Measurements from ENCODE around the gene SPATS1. TPM values are rescaled to one million over a fixed set of nuclear protein-coding genes. Genes with fewer than 3 reads are reported as not detected.

Gene SPATS1
- total and polyA plus RNA-seq, 8 donors: 0.18 to 0.19 TPM; not detected in 6

DNA sequence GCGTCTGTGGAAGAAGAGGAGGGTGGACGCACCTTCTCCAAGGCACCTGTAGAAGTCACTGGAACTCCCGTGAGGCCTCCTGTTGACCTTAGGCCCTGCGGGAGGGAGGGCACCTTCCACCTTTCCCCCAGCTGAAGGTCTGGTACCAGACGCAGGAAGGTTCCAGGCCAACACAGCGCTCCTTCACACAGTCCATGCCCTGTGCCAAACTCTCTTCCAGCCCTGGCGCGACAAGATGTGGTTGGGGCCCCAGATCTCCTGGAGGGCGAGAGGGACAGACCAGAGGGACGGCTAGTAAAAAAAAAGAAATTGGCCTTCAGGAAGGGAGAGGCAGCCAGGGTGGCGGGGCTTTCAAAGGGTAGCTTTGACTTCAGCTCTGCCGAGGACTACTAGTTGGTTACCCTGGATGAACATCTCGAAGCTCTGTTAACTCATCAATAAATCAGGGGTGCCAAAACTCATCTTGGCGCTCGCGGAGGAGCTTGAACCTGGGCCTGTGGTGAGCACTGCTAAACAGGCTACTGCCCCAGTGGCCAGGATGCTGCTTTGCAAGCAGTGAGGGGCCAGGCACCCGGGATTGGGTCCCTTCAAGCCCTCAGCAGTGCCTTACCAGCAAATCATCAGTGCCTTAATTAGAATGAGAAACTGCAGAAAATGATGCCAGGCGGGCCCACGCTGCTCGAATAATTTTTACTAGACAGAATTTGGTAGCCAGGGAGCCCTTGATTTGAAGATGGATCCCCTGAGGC is 44.2 kb upstream of the SPATS1 start:
- Histone ChIP-seq H3K4me1 (peaks cover 0 to 8% (median 4%) of the 10 kb centered on the region in 3 donors), H3K27ac (no peak overlapping the region), H3K27me3 (peaks cover 0 to 7% (median 0%) of the 10 kb centered on the region in 4 donors), H3K4me3 (peak overlapping the region in 1 of 4 donors; percentile 47), H3K9me3 (no peaks in the 10 kb centered on the region), H3K36me3 (peaks cover 0 to 11% (median 0%) of the 10 kb centered on the region in 3 donors)
- DNase-seq: peak in 1 of 6 donors; percentile 47
- 27 to 30% methylated on average over 20 of the region's 20 CpGs for WGBS, 2 donors
- TF ChIP-seq, protein P1, sequence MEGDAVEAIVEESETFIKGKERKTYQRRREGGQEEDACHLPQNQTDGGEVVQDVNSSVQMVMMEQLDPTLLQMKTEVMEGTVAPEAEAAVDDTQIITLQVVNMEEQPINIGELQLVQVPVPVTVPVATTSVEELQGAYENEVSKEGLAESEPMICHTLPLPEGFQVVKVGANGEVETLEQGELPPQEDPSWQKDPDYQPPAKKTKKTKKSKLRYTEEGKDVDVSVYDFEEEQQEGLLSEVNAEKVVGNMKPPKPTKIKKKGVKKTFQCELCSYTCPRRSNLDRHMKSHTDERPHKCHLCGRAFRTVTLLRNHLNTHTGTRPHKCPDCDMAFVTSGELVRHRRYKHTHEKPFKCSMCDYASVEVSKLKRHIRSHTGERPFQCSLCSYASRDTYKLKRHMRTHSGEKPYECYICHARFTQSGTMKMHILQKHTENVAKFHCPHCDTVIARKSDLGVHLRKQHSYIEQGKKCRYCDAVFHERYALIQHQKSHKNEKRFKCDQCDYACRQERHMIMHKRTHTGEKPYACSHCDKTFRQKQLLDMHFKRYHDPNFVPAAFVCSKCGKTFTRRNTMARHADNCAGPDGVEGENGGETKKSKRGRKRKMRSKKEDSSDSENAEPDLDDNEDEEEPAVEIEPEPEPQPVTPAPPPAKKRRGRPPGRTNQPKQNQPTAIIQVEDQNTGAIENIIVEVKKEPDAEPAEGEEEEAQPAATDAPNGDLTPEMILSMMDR (IDR thresholded peaks at IDR 0.05): no peak
- FAIRE-seq: no peak
- ATAC-seq: peak; percentile 21 to 79 (median 42)
- intact Hi-C loops (cut with DNase I): no loop called here

DNA sequence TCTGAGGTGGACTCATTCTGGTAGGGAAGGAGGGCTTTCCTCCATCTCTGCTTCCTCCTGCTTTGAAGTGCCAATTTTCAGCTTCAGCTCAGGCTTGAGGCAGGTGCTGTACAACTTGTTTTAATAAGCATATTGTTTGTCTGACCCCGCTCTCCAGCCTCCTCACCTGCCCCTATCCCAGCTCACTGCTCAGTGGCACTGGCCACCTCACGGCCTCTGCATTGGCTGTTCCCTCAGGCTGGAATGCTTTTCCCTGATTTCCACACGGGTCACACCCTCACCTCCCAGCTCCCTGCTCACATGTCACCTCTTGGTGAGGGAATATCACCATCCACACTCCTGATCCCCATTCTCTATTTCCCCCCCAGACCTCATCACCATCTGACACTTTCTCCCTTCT is 43.6 kb upstream of the SPATS1 start:
- Histone ChIP-seq H3K36me3 (peaks cover 0 to 12% (median 0%) of the 10 kb centered on the region in 3 donors), H3K27me3 (peaks cover 0 to 7% (median 0%) of the 10 kb centered on the region in 4 donors), H3K9me3 (no peaks in the 10 kb centered on the region), H3K4me3 (no peak overlapping the region), H3K4me1 (peaks cover 0 to 8% (median 4%) of the 10 kb centered on the region in 3 donors), H3K27ac (no peak overlapping the region)
- no peak for FAIRE-seq
- ATAC-seq: no peak
- TF ChIP-seq, protein P1 (IDR thresholded peaks at IDR 0.05): no peak
- DNase-seq: peak in 1 of 6 donors; percentile 15
- intact Hi-C loops (cut with DNase I): no loop called here
- 71 to 80% methylated on average over 3 of the region's 3 CpGs for WGBS, 2 donors

DNA sequence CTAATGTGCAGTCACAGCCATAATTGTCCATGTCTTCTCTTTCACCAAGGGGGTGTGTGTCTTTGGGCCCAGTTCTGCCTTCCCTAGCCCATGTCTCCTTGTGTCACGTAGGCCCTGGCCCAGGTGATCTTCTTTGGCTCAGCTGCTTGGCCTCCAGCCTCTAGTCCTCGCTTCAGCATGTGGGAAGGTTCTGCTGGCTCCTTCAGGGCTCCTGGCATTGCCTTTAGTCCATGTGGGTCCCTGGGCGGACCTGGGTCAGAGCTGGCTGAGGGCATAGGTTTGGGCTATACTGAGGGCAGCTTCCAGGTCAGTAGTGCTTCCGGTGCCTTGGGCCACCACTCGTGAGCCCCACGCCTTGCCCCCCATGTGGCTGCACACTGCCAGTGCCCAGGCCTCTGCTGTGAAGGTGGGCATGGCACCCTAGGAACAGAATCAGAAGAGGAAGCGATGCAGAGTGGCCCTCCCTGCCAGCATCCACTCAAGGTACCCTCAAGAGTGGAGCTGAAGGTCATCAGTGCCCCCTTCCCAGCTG is 42.1 kb upstream of the SPATS1 start:
- Histone ChIP-seq H3K4me1 (peaks cover 0 to 8% (median 4%) of the 10 kb centered on the region in 3 donors), H3K27me3 (peaks cover 0 to 1% (median 0%) of the 10 kb centered on the region in 4 donors), H3K36me3 (peaks cover 0 to 16% (median 0%) of the 10 kb centered on the region in 3 donors), H3K27ac (no peak overlapping the region), H3K4me3 (no peak overlapping the region), H3K9me3 (no peaks in the 10 kb centered on the region)
- ATAC-seq (no peak), FAIRE-seq (no peak), DNase-seq (peak in 1 of 6 donors; percentile 45)
- intact Hi-C loops (cut with DNase I): no loop called here
- WGBS, 2 donors: 83 to 88% methylated on average over 7 of the region's 7 CpGs
- TF ChIP-seq, protein P1 (IDR thresholded peaks at IDR 0.05): no peak

DNA sequence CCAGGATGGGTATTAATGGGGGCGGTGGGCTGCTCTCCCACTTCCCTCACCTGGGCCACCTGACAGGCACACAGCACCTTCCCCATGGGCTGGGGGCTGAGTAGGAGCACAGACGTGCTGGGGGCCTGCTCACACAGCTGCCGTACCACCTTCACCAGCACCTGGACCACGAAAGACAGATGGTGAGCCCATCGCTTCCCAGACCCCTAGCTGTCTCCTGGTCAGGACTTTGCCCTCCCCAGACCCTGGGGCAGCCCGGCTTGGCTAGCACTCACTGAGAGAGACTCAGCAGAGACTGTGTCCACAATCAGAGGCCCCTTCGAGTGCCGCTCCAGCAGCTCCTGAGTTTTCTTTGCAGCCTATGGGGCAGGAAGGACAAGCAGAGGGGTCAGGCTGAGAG is 41.3 kb upstream of the SPATS1 start:
- intact Hi-C loops (cut with DNase I): no loop called here
- DNase-seq: peak in 1 of 6 donors; percentile 66
- no peaks in the 10 kb centered on the region for H3K27me3 ChIP-seq
- H3K36me3 ChIP-seq: peaks cover 0 to 16% (median 0%) of the 10 kb centered on the region in 3 donors
- no peaks in the 10 kb centered on the region for H3K9me3 ChIP-seq
- H3K27ac ChIP-seq: no peak overlapping the region
- FAIRE-seq: no peak
- no peak for ATAC-seq
- H3K4me1 ChIP-seq: peaks cover 0 to 8% (median 4%) of the 10 kb centered on the region in 3 donors
- TF ChIP-seq, protein P1 (IDR thresholded peaks at IDR 0.05): no peak
- no peak overlapping the region for H3K4me3 ChIP-seq
- WGBS, 2 donors: 92 to 93% methylated on average over 8 of the region's 8 CpGs
